Loucy (cell line): ENCODE results near the gene FANCF.
"Not testable (repeated sequence)": the region's sequence is repeated elsewhere in the genome, so short reads cannot be mapped to it uniquely, and the experiment has no call there.

Experiments
- H2AFZ ChIP-seq: fragments of 200-600 bp; sonication (generic); 2 replicates; pipeline ENCODE4 v1.6.0; 2016; ENCODE audit warnings: antibody characterized with exemption, mild to moderate bottlenecking, low read length, moderate library complexity
- H3F3A ChIP-seq: fragments of 200-600 bp; 2 replicates; pipeline ENCODE4 v1.6.0; 2016; ENCODE audit warnings: antibody characterized with exemption, low read depth, mild to moderate bottlenecking
- H3K27me3 ChIP-seq: fragments of 200-600 bp; sonication (generic); 2 replicates; pipeline ENCODE4 v1.6.1; 2014; ENCODE audit warnings: low read length, mild to moderate bottlenecking; ENCODE audit not compliant: insufficient read depth, poor library complexity, severe bottlenecking
- H3K36me3 ChIP-seq: fragments of 200-600 bp; sonication (generic); 2 replicates; pipeline ENCODE4 v1.6.1; 2016; ENCODE audit warnings: low read length; ENCODE audit not compliant: insufficient read depth
- H3K4me1 ChIP-seq: fragments of 200-600 bp; sonication (generic); 2 replicates; pipeline ENCODE4 v1.5.1; 2014; ENCODE audit warnings: low read length, mild to moderate bottlenecking; ENCODE audit not compliant: insufficient read depth, poor library complexity, severe bottlenecking
- H3K4me2 ChIP-seq: fragments of 200-600 bp; sonication (generic); 2 replicates; pipeline ENCODE4 v1.6.0; 2014; ENCODE audit warnings: antibody characterized with exemption, low read length, low read depth, mild to moderate bottlenecking; ENCODE audit not compliant: poor library complexity, severe bottlenecking
- H3K4me3 ChIP-seq: fragments of 200-600 bp; sonication (generic); 2 replicates; pipeline ENCODE4 v1.5.1; 2014; ENCODE audit warnings: low read length, mild to moderate bottlenecking, mixed read lengths; ENCODE audit not compliant: poor library complexity, severe bottlenecking
- H3K79me2 ChIP-seq: fragments of 200-600 bp; sonication (generic); 2 replicates; pipeline ENCODE4 v1.6.1; 2014; ENCODE audit warnings: low read length; ENCODE audit not compliant: insufficient read depth
- H3K9ac ChIP-seq: fragments of 200-600 bp; sonication (generic); 2 replicates; pipeline ENCODE4 v1.6.0; 2014; ENCODE audit warnings: mild to moderate bottlenecking, low read depth, low read length, moderate library complexity; ENCODE audit not compliant: poor library complexity, severe bottlenecking
- H3K9me2 ChIP-seq: fragments of 200-600 bp; sonication (generic); replicated peaks from 2 replicates; pipeline ENCODE4 v1.6.1; 2016; ENCODE audit warnings: low read depth, low read length, mixed read lengths
- H3K9me3 ChIP-seq: fragments of 200-600 bp; sonication (generic); 2 replicates; pipeline ENCODE4 v1.6.1; 2014; ENCODE audit warnings: mild to moderate bottlenecking, antibody characterized with exemption, low read length, low read depth; ENCODE audit not compliant: insufficient read depth
- H4K20me1 ChIP-seq: fragments of 200-600 bp; sonication (generic); 2 replicates; pipeline ENCODE4 v1.6.0; 2014; ENCODE audit warnings: antibody characterized with exemption, low read length, mild to moderate bottlenecking; ENCODE audit not compliant: insufficient read depth, poor library complexity, severe bottlenecking
- EZH2phosphoT487 ChIP-seq: fragments of 200-600 bp; IDR thresholded peaks from 2 replicates; pipeline ENCODE4 v1.6.1; 2018; ENCODE audit warnings: antibody characterized with exemption, mild to moderate bottlenecking, moderate library complexity, borderline replicate concordance
- TF ChIP-seq, protein P1 (sequence below): fragments of 200-600 bp; sonication (generic); conservative IDR thresholded peaks from 2 replicates; pipeline ENCODE4 v1.5.1; 2014; ENCODE audit warnings: mild to moderate bottlenecking, antibody characterized with exemption, low read length

The FANCF gene

GRCh38 chr11:22657101-22657694 lies 31.6 kb upstream of the FANCF start:
- H3K79me2 ChIP-seq = no peaks in the 10 kb centered on the region
- H3K36me3 ChIP-seq = no peaks in the 10 kb centered on the region
- TF ChIP-seq, protein P1, sequence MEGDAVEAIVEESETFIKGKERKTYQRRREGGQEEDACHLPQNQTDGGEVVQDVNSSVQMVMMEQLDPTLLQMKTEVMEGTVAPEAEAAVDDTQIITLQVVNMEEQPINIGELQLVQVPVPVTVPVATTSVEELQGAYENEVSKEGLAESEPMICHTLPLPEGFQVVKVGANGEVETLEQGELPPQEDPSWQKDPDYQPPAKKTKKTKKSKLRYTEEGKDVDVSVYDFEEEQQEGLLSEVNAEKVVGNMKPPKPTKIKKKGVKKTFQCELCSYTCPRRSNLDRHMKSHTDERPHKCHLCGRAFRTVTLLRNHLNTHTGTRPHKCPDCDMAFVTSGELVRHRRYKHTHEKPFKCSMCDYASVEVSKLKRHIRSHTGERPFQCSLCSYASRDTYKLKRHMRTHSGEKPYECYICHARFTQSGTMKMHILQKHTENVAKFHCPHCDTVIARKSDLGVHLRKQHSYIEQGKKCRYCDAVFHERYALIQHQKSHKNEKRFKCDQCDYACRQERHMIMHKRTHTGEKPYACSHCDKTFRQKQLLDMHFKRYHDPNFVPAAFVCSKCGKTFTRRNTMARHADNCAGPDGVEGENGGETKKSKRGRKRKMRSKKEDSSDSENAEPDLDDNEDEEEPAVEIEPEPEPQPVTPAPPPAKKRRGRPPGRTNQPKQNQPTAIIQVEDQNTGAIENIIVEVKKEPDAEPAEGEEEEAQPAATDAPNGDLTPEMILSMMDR = no peak
- TF ChIP-seq EZH2phosphoT487 = no peak
- H3K9me3 ChIP-seq = no peaks in the 10 kb centered on the region
- peak overlapping the region; percentile 71 for H2AFZ ChIP-seq
- no peaks in the 10 kb centered on the region for H3K9me2 ChIP-seq
- H3K4me1 ChIP-seq = peaks cover 3% of the 10 kb centered on the region
- no peaks in the 10 kb centered on the region for H3K27me3 ChIP-seq
- no peak overlapping the region for H3K9ac ChIP-seq
- no peaks in the 10 kb centered on the region for H3F3A ChIP-seq
- no peak overlapping the region for H3K4me2 ChIP-seq
- H4K20me1 ChIP-seq = no peaks in the 10 kb centered on the region
- H3K4me3 ChIP-seq = no peak overlapping the region

GRCh38 chr11:22656130-22656529 lies 30.5 kb upstream of the FANCF start:
- no peaks in the 10 kb centered on the region for H3K79me2 ChIP-seq

DNA sequence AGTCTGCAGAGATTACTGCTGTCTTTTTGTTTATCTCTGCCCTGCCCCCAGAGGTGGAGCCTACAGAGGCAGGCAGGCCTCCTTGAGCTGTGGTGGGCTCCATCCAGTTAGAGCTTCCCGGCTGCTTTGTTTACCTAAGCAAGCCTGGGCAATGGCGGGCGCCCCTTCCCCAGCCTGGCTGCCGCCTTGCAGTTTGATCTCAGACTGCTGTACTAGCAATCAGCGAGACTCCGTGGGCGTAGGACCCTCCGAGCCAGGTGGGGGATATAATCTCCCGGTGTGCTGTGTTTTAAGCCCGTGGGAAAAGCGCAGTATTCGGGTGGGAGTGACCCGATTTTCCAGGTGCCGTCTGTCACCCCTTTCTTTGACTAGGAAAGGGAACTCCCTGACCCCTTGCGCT lies 26.7 kb upstream of the FANCF start:
- H4K20me1 ChIP-seq, H3K36me3 ChIP-seq, H3K9me3 ChIP-seq, H3K79me2 ChIP-seq, H3F3A ChIP-seq, H2AFZ ChIP-seq, H3K27me3 ChIP-seq, H3K4me1 ChIP-seq, H3K9me2 ChIP-seq, H3K4me3 ChIP-seq, H3K4me2 ChIP-seq, H3K9ac ChIP-seq: not testable (repeated sequence)

More at GRCh38 chr11:22656130-22656529, 30.5 kb upstream of the FANCF start:
- Histone ChIP-seq H3K4me2 (no peak overlapping the region), H3K9ac (no peak overlapping the region), H3K9me2 (no peaks in the 10 kb centered on the region), H3K4me3 (no peak overlapping the region), H3K36me3 (no peaks in the 10 kb centered on the region), H3K27me3 (no peaks in the 10 kb centered on the region), H3K4me1 (peaks cover 3% of the 10 kb centered on the region), H3F3A (no peaks in the 10 kb centered on the region), H2AFZ (no peak overlapping the region), H3K9me3 (no peaks in the 10 kb centered on the region), H4K20me1 (no peaks in the 10 kb centered on the region)
- no peak for TF ChIP-seq EZH2phosphoT487
- TF ChIP-seq, protein P1 = no peak

DNA sequence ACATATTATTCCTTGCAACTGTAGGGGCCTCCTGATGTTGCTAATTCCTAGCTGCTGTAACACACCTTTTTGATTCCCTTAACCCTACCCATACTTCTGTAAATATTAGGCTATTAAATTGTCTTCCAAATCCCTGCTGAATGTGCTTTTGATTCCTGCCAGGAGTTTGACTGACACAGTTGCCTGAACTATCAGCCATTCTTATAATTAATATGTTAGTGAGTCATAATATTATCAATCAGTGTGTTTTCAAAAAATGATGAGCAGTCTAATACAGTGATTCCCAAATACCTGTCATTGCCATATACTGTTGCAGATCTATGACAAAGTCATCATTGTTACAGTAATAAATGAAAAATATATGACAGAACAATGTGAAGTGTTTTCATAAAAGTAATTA lies 15.9 kb upstream of the FANCF start:
- Histone ChIP-seq H3K9ac (no peak overlapping the region), H3K79me2 (no peaks in the 10 kb centered on the region), H3K9me2 (no peaks in the 10 kb centered on the region), H3K4me2 (no peak overlapping the region), H3K4me1 (no peaks in the 10 kb centered on the region), H3K9me3 (no peaks in the 10 kb centered on the region), H4K20me1 (no peaks in the 10 kb centered on the region), H2AFZ (no peak overlapping the region), H3F3A (no peaks in the 10 kb centered on the region), H3K4me3 (no peak overlapping the region), H3K27me3 (no peaks in the 10 kb centered on the region), H3K36me3 (no peaks in the 10 kb centered on the region)
- TF ChIP-seq EZH2phosphoT487 = no peak
- TF ChIP-seq, protein P1 = no peak
